ENCODE data around the gene ACSS2.

- TF ChIP-seq, protein P1, sequence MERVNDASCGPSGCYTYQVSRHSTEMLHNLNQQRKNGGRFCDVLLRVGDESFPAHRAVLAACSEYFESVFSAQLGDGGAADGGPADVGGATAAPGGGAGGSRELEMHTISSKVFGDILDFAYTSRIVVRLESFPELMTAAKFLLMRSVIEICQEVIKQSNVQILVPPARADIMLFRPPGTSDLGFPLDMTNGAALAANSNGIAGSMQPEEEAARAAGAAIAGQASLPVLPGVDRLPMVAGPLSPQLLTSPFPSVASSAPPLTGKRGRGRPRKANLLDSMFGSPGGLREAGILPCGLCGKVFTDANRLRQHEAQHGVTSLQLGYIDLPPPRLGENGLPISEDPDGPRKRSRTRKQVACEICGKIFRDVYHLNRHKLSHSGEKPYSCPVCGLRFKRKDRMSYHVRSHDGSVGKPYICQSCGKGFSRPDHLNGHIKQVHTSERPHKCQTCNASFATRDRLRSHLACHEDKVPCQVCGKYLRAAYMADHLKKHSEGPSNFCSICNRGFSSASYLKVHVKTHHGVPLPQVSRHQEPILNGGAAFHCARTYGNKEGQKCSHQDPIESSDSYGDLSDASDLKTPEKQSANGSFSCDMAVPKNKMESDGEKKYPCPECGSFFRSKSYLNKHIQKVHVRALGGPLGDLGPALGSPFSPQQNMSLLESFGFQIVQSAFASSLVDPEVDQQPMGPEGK (CRISPR knock-in tag; IDR thresholded peaks at IDR 0.05; ENCODE audit: borderline replicate concordance): no peak
- TF ChIP-seq ZNF8 (CRISPR knock-in tag; IDR thresholded peaks at IDR 0.05): no peak
- TF ChIP-seq GLIS3 (CRISPR knock-in tag; IDR thresholded peaks at IDR 0.05): no peak
- TF ChIP-seq ARNTL (CRISPR knock-in tag; IDR thresholded peaks at IDR 0.05; ENCODE audit: borderline replicate concordance, low read depth): no peak
- no peak for TF ChIP-seq ISL1 (CRISPR knock-in tag; IDR thresholded peaks at IDR 0.05)
- no peak for TF ChIP-seq CSRNP3 (CRISPR knock-in tag; IDR thresholded peaks at IDR 0.05)
- TF ChIP-seq CSDC2 (CRISPR knock-in tag; IDR thresholded peaks at IDR 0.05): no peak
- no peak for TF ChIP-seq RARB (CRISPR knock-in tag; IDR thresholded peaks at IDR 0.05)
- no peak for TF ChIP-seq POU6F1 (CRISPR knock-in tag; IDR thresholded peaks at IDR 0.05; ENCODE audit: borderline replicate concordance, low read depth)
- no peak for TF ChIP-seq TCF4 (CRISPR knock-in tag; IDR thresholded peaks at IDR 0.05; ENCODE audit: borderline replicate concordance)
Observed at GRCh38 chr20:34926581-34926980, 50.2 kb downstream of the ACSS2 start.

Data from SK-N-SH treated with all-trans-retinoic acid at 6 μM for 48 hours (cell line).